OCI-LY7 (cell line): ENCODE data around the gene IL22RA2.

Source experiments
- CTCF ChIP-seq: fragments of 200-600 bp; sonication (generic); conservative IDR thresholded peaks from 2 replicates; pipeline ENCODE4 v1.5.1; 2014; ENCODE audit warnings: mild to moderate bottlenecking, antibody characterized with exemption, low read length, moderate library complexity, mixed read lengths
- EZH2phosphoT487 ChIP-seq: fragments of 200-600 bp; sonication (generic); IDR thresholded peaks from 2 replicates; pipeline ENCODE4 v1.6.1; 2018; ENCODE audit warnings: low read depth, borderline replicate concordance, mild to moderate bottlenecking, mixed run types, antibody characterized with exemption, low read length, moderate library complexity, mixed read lengths

DNA sequence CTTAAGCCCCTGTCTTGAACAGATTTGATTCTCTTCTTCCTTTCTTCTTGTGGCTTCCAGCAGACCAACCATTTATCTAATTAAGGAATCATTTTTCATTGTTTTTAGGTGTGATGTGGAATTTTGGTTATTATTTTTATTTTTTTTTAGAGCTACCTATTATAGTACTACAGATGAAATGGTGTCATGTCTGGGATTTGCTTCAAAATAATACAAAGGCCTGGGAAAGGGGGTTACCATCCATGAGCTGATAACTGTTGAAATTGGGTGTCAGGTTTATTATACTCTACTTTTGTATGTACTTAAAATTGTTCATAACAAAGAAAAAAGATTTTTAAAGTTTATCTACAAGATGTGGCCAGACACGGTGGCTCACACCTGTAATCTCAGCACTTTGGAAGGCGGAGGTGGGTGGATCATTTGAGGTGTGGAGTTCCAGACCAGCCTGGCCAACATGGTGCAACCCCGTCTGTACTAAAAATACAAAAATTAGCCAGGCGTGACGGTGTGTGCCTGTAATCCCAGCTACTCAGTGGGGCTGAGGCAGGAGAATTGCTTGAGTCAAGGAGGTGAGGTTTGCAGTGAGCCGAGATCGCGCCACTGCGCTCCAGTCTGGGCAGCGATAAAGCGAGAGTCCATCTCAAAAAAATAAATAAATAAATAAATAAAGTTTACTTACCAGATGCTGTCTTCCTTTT is 561 bp downstream of the IL22RA2 start:
- TF ChIP-seq CTCF, result no peak
- no peak for TF ChIP-seq EZH2phosphoT487
